Mucosa of stomach (tissue), 1 donor: Measurements from ENCODE around the gene PHLPP1.

ENCODE experiments used
- H3K27me3 ChIP-seq: one replicate; pipeline ENCODE4 v1.7.0; 2013; ENCODE audit warnings: mild to moderate bottlenecking, low read length; ENCODE audit not compliant: control insufficient read depth, insufficient read depth
- H3K36me3 ChIP-seq: one replicate; pipeline ENCODE4 v1.7.0; 2013; ENCODE audit warnings: low read length; ENCODE audit not compliant: control insufficient read depth, insufficient read depth
- H3K4me1 ChIP-seq: one replicate; pipeline ENCODE4 v1.7.0; 2013; ENCODE audit warnings: mild to moderate bottlenecking, low read length; ENCODE audit not compliant: control insufficient read depth, insufficient read depth
- H3K4me3 ChIP-seq: one replicate; pipeline ENCODE4 v1.7.0; 2013; ENCODE audit warnings: low read length
- H3K9ac ChIP-seq: one replicate; pipeline ENCODE4 v1.7.0; 2013; ENCODE audit warnings: mild to moderate bottlenecking, low read length, moderate library complexity
- H3K9me3 ChIP-seq: one replicate; pipeline ENCODE4 v1.7.0; 2013; ENCODE audit warnings: mild to moderate bottlenecking, low read length, moderate library complexity; ENCODE audit not compliant: control insufficient read depth
- donor health status: Pancreatic carcinoma.

PHLPP1 gene

DNA sequence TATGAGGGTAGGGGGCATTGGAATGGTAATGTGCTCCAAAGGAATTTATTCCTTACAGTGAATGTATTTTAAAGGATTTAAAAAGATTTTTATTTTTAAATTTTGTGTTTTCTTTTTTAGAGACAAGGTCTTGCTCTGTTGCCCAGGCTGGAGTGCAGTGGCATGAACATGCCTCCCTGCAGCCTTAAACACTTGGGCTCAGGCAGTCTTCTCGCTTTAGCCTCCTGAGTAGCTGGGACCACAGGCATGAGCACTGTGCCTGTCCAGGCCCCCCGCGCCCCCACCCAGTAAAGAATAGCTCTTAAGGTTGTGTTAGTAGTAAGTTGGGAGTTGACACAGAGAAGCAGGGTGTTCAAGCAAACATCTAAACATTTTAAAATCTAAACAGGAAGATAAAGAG is 36.6 kb downstream of the PHLPP1 start:
- Histone ChIP-seq H3K36me3 (no peaks in the 10 kb centered on the region), H3K9me3 (no peaks in the 10 kb centered on the region), H3K27me3 (no peaks in the 10 kb centered on the region), H3K9ac (no peak overlapping the region), H3K4me1 (peaks cover 25% of the 10 kb centered on the region), H3K4me3 (no peak overlapping the region)

DNA sequence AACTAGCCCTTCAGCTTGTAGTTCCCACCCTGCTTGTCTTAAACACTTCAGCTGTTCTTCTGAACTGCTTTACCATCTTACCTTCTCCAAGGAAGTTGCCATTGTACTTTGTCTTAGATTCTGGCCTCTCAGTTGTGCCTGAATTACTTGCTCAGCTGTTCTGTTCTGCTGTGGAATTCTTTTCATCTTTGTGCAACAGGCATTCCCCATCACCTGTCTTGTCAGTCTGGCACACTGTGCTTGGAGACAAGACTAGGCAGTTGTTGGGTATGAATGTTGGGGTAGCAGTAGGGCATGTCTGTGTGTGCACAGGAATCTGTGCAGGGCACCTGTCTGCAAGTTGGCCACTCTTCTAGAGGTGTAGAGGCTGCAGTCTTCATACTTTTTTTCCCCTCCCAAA is 38.7 kb downstream of the PHLPP1 start:
- no peaks in the 10 kb centered on the region for H3K27me3 ChIP-seq
- H3K4me3 ChIP-seq: no peak overlapping the region
- H3K9me3 ChIP-seq: no peaks in the 10 kb centered on the region
- H3K4me1 ChIP-seq: peaks cover 35% of the 10 kb centered on the region
- H3K9ac ChIP-seq: no peak overlapping the region
- H3K36me3 ChIP-seq: no peaks in the 10 kb centered on the region

DNA sequence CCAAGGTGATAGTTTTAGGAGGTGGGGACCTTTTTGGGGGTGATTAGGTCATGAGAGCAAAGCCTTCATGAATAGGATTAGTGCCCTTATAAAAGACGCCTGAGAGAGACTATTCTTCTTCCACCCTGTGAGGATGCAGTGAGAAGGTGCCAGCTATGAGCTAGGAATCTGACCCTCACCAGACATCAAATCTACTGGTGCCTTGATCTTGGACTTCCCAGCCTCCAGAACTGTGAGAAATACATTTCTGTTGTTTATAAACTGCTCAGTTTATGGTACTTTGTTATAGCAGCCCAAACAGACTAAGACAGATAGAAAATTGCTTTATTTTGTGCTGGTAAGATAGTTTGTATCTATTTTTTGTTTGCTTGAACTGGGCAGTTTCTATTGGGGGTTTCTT is 40.1 kb downstream of the PHLPP1 start:
- H3K27me3 ChIP-seq: no peaks in the 10 kb centered on the region
- H3K4me1 ChIP-seq: peaks cover 30% of the 10 kb centered on the region

GRCh38 chr18:62755946-62756345 is 40.6 kb downstream of the PHLPP1 start:
- Histone ChIP-seq H3K4me3 (no peak overlapping the region), H3K9me3 (no peaks in the 10 kb centered on the region), H3K36me3 (no peaks in the 10 kb centered on the region), H3K9ac (no peak overlapping the region), H3K27me3 (no peaks in the 10 kb centered on the region), H3K4me1 (peaks cover 25% of the 10 kb centered on the region)

More for the DNA sequence above, 40.1 kb downstream of the PHLPP1 start:
- Histone ChIP-seq H3K9ac (no peak overlapping the region), H3K9me3 (no peaks in the 10 kb centered on the region), H3K4me3 (no peak overlapping the region), H3K36me3 (no peaks in the 10 kb centered on the region)

DNA sequence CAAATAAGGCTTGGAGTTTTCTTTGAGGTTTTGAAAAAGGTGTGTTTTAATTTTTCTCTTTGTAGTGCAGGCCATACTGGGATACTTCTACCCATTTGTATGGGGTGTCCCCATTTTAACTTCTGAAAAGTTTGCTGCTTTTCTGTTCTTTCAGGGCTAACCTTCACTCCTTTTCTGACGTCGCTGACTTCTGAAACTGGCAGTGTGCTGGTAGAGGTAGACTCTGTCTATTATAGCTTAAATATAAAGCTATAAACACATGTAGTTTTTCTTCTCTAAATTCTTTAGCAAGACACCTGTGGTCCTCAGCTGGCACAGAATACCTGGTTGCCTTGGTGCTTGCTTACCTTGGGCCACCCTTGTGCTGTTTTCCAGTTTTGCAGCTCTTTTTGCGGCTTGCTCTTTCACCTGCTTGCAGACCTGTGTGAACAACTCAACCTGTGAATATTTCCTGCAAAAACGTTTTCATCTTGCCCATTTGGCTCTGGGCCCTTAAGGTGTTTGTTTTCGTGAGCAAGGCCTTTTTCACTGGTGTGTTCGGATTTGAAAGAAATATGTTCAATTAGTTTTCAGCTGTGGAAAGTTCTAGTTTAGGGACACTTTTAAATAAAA is 42.2 kb downstream of the PHLPP1 start:
- H3K4me3 ChIP-seq: no peak overlapping the region
- peak overlapping the region; percentile 17 for H3K9ac ChIP-seq
- H3K36me3 ChIP-seq: no peaks in the 10 kb centered on the region
- H3K27me3 ChIP-seq: no peaks in the 10 kb centered on the region
- peaks cover 18% of the 10 kb centered on the region for H3K4me1 ChIP-seq
- no peaks in the 10 kb centered on the region for H3K9me3 ChIP-seq

DNA sequence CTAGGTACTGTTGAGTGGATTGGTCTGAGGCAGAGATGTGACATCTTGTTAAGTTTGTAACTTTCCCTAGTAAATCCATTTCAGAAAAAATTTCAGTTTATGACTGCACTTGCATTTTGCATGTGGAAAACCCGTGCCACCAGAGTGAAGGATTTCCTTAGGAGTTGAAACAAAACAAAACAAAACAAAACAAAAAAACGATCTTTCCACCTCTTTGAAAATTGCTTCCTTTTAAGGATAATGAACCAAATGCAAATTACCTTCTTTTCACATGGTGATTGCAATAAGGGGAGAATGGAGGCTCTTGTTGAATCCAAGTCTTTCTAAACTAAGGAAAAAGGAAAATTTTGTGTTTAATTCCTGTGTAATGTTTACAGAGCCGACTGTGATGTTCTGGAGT is 43.2 kb downstream of the PHLPP1 start:
- peaks cover 16% of the 10 kb centered on the region for H3K4me1 ChIP-seq
- H3K36me3 ChIP-seq: no peaks in the 10 kb centered on the region
- no peak overlapping the region for H3K4me3 ChIP-seq
- H3K9me3 ChIP-seq: no peaks in the 10 kb centered on the region
- H3K9ac ChIP-seq: no peak overlapping the region
- no peaks in the 10 kb centered on the region for H3K27me3 ChIP-seq

- H3K36me3 ChIP-seq: no peaks in the 10 kb centered on the region
- H3K4me3 ChIP-seq: no peak overlapping the region
- peaks cover 10% of the 10 kb centered on the region for H3K4me1 ChIP-seq
- no peak overlapping the region for H3K9ac ChIP-seq
- no peaks in the 10 kb centered on the region for H3K9me3 ChIP-seq
- H3K27me3 ChIP-seq: no peaks in the 10 kb centered on the region
Measured at GRCh38 chr18:62759704-62760402, 44.5 kb downstream of the PHLPP1 start.

DNA sequence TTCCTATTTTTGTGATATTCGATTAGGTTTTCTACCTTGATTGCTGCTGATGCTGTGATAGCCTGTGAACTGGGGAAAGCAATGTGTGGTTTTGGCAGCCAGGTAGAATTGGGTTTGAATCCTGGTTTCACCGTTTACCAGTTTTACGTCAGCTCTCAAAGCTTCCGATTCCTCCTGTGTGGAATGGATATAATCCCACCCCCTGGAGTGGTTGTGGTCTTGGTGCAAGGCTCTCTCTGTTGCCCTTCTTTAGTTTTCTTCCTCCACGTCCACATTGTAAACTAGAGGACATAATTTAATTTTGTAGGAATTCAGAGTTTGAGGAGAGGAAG is 45.0 kb downstream of the PHLPP1 start:
- Histone ChIP-seq H3K4me3 (no peak overlapping the region), H3K27me3 (no peaks in the 10 kb centered on the region), H3K36me3 (no peaks in the 10 kb centered on the region), H3K9ac (no peak overlapping the region), H3K4me1 (peaks cover 10% of the 10 kb centered on the region), H3K9me3 (no peaks in the 10 kb centered on the region)

DNA sequence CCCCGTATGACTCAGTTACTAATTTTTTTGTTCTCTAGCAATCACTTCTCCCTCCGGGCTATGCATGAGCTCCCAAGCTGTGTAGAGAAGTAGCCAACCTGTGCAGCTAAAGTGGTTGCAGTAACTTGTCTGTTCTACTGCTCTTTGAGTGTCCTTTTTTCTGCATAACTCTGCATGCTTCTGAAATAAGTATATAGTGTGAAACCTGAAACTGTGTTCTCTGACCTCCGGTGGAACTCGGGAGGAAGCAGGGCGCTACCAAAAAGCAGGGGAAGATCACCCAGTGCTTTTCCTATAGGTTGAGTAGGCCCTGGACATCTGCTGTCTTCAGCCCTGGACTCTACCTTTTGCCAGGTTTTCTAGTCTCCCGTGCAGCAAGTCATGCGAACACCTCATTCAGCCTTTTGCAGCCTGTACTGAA is 47.8 kb downstream of the PHLPP1 start:
- H3K27me3 ChIP-seq: no peaks in the 10 kb centered on the region
- H3K9me3 ChIP-seq: no peaks in the 10 kb centered on the region
- H3K36me3 ChIP-seq: no peaks in the 10 kb centered on the region
- peaks cover 10% of the 10 kb centered on the region for H3K4me1 ChIP-seq
- H3K9ac ChIP-seq: no peak overlapping the region
- H3K4me3 ChIP-seq: no peak overlapping the region

DNA sequence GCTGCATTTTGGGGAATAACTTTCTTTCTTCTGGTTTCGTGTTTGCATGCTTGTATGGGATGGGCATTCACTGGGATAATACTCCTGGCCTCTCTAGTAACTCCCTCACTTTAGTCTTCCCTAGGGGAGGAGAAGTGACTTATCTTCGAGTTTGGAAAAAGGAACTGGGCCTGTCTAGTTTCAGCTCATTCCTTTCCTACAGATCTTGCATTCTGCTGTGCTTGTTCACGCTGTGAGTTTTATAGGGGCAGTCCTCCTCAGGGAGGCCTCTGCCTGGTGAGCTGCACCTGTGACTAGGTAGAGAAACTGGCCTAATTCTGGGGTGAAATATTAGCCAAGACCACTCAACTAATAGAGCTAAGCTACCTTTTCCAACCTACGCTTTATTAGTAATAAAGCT is 50.9 kb downstream of the PHLPP1 start:
- Histone ChIP-seq H3K27me3 (no peaks in the 10 kb centered on the region), H3K9ac (no peak overlapping the region), H3K36me3 (no peaks in the 10 kb centered on the region), H3K4me1 (peaks cover 5% of the 10 kb centered on the region), H3K9me3 (no peaks in the 10 kb centered on the region), H3K4me3 (no peak overlapping the region)

- H3K4me1 ChIP-seq: peaks cover 5% of the 10 kb centered on the region
Measured at GRCh38 chr18:62767321-62767720, 52.0 kb downstream of the PHLPP1 start.

GRCh38 chr18:62767836-62768557 is 52.7 kb downstream of the PHLPP1 start:
- Histone ChIP-seq H3K27me3 (no peaks in the 10 kb centered on the region), H3K9ac (no peak overlapping the region), H3K9me3 (no peaks in the 10 kb centered on the region), H3K36me3 (no peaks in the 10 kb centered on the region), H3K4me1 (peaks cover 8% of the 10 kb centered on the region), H3K4me3 (no peak overlapping the region)

More at GRCh38 chr18:62767321-62767720, 52.0 kb downstream of the PHLPP1 start:
- Histone ChIP-seq H3K36me3 (no peaks in the 10 kb centered on the region), H3K9me3 (no peaks in the 10 kb centered on the region), H3K27me3 (no peaks in the 10 kb centered on the region), H3K9ac (no peak overlapping the region), H3K4me3 (no peak overlapping the region)
